NT2/D1 (cell line): Measurements from ENCODE around the gene GLIS1.

ENCODE experiments used
- SUZ12 ChIP-seq: IDR thresholded peaks from 2 replicates; pipeline ENCODE4 v1.6.1; 2011; ENCODE audit not compliant: insufficient read length, insufficient read depth; ENCODE audit errors: extremely low read depth
- ZNF274 ChIP-seq: IDR thresholded peaks from 2 replicates; pipeline ENCODE4 v1.6.1; 2011; ENCODE audit warnings: mild to moderate bottlenecking, low read depth, low read length

- TF ChIP-seq ZNF274 (no peak), SUZ12 (no peak)
Measured at GRCh38 chr1:53657891-53658396, 81.0 kb downstream of the GLIS1 start.
